Activated B cell treated with CpG ODN at 0.5 μM for 24 hours (primary cell): ENCODE results near the gene NXPH2. TPM values are rescaled to one million over a fixed set of nuclear protein-coding genes. Genes with fewer than 3 reads are reported as not detected.

Experiments
- ATAC-seq: fragments of 200-7000 bp; cut with Tn5 transposase; one replicate; pipeline ENCODE4 v1.10.0; 2021; ENCODE audit warnings: low read depth, mild to moderate bottlenecking, moderate library complexity
- CTCF ChIA-PET: fragments of 350-600 bp; sonication (Branson Sonifier 250); formaldehyde crosslinking; loops from one replicate; lab custom pipeline; 2021; ENCODE audit warnings: antibody characterized with exemption; lab: Charles Lee
- POLR2A ChIA-PET: fragments of 350-600 bp; sonication (Branson Sonifier 250); formaldehyde crosslinking; loops from one replicate; lab custom pipeline; 2021; ENCODE audit warnings: antibody characterized with exemption; lab: Charles Lee
- DNase-seq: peaks from one replicate; pipeline ENCODE4 v3.0.0; 2022
- H3K27ac Mint-ChIP-seq: one replicate; pipeline ENCODE4 v1.8.0; 2020; ENCODE audit warnings: mixed read lengths
- H3K27me3 Mint-ChIP-seq: one replicate; pipeline ENCODE4 v1.8.0; 2021; ENCODE audit warnings: mixed read lengths
- H3K36me3 Mint-ChIP-seq: one replicate; pipeline ENCODE4 v1.8.0; 2021; ENCODE audit warnings: low read depth, mixed read lengths
- H3K4me1 Mint-ChIP-seq: one replicate; pipeline ENCODE4 v1.8.0; 2021; ENCODE audit warnings: mixed read lengths
- H3K4me3 Mint-ChIP-seq: one replicate; pipeline ENCODE4 v1.8.0; 2020; ENCODE audit warnings: mild to moderate bottlenecking, mixed read lengths
- H3K9me3 Mint-ChIP-seq: one replicate; pipeline ENCODE4 v1.8.0; 2020; ENCODE audit warnings: mixed read lengths
- CTCF ChIP-seq: fragments of 200-600 bp; IDR thresholded peaks from one replicate; pipeline ENCODE4 v1.8.0; 2022; ENCODE audit warnings: antibody characterized with exemption, mild to moderate bottlenecking
- intact Hi-C: fragments of 100-400 bp; cut with micrococcal nuclease; formaldehyde crosslinking; loops from one replicate; pipeline ENCODE4 v1.15.1; 2024
- total RNA-seq: library from RNA; stranded (reverse); gene quantifications from 2 replicates; pipeline ENCODE4 v1.2.3, GENCODE V29; 2022

The NXPH2 gene
- total RNA-seq, 1 donor from 2014 or later: not detected

- Mint-ChIP-seq H3K36me3 (no peaks in the 10 kb centered on the region), H3K27ac (no peak overlapping the region), H3K9me3 (no peaks in the 10 kb centered on the region), H3K4me1 (no peaks in the 10 kb centered on the region), H3K4me3 (no peak overlapping the region), H3K27me3 (no peaks in the 10 kb centered on the region)
- no peak for TF ChIP-seq CTCF
- DNase-seq (no peak), ATAC-seq (no peak)
- ChIA-PET CTCF (no interaction called here), POLR2A (no interaction called here)
- intact Hi-C loops: no loop called here
These were observed 108.6 kb downstream of the NXPH2 start for GRCh38 chr2:138671566-138671965.

GRCh38 chr2:138670734-138671133 is 109.5 kb downstream of the NXPH2 start:
- intact Hi-C loops: no loop called here
- POLR2A ChIA-PET: no interaction called here
- Mint-ChIP-seq H3K27ac (no peak overlapping the region), H3K36me3 (no peaks in the 10 kb centered on the region), H3K4me1 (no peaks in the 10 kb centered on the region), H3K4me3 (no peak overlapping the region), H3K27me3 (no peaks in the 10 kb centered on the region), H3K9me3 (no peaks in the 10 kb centered on the region)
- DNase-seq (no peak), ATAC-seq (no peak)
- no peak for TF ChIP-seq CTCF
- CTCF ChIA-PET: no interaction called here

- POLR2A ChIA-PET: no interaction called here
- no peak overlapping the region for H3K4me3 Mint-ChIP-seq
- H3K9me3 Mint-ChIP-seq: no peaks in the 10 kb centered on the region
- H3K27me3 Mint-ChIP-seq: peaks cover 8% of the 10 kb centered on the region
- H3K36me3 Mint-ChIP-seq: no peaks in the 10 kb centered on the region
- no peak for TF ChIP-seq CTCF
- no peak overlapping the region for H3K27ac Mint-ChIP-seq
- DNase-seq (no peak), ATAC-seq (no peak)
- no peaks in the 10 kb centered on the region for H3K4me1 Mint-ChIP-seq
- intact Hi-C loops: no loop called here
- CTCF ChIA-PET: no interaction called here
These were observed 114.3 kb downstream of the NXPH2 start for GRCh38 chr2:138665937-138666336.

- no peaks in the 10 kb centered on the region for H3K36me3 Mint-ChIP-seq
- ATAC-seq: no peak
- no peaks in the 10 kb centered on the region for H3K9me3 Mint-ChIP-seq
- no peaks in the 10 kb centered on the region for H3K4me1 Mint-ChIP-seq
- ChIA-PET CTCF (no interaction called here), POLR2A (interaction anchor here (0.8 kb wide), 1 partner anchor 304 kb away, joined by 5 read pairs; no protein-coding TSS in a partner anchor)
- no peak overlapping the region for H3K4me3 Mint-ChIP-seq
- H3K27ac Mint-ChIP-seq: no peak overlapping the region
- intact Hi-C loops: no loop called here
- H3K27me3 Mint-ChIP-seq: peaks cover 10% of the 10 kb centered on the region
- no peak for TF ChIP-seq CTCF
- DNase-seq: no peak
These were observed 121.8 kb downstream of the NXPH2 start for GRCh38 chr2:138658187-138658894.

GRCh38 chr2:138654146-138654545 is 126.0 kb downstream of the NXPH2 start:
- ChIA-PET POLR2A (no interaction called here), CTCF (no interaction called here)
- Mint-ChIP-seq H3K36me3 (no peaks in the 10 kb centered on the region), H3K4me3 (no peak overlapping the region), H3K27ac (no peak overlapping the region), H3K4me1 (no peaks in the 10 kb centered on the region), H3K9me3 (no peaks in the 10 kb centered on the region), H3K27me3 (peaks cover 7% of the 10 kb centered on the region)
- TF ChIP-seq CTCF: no peak
- DNase-seq: no peak
- intact Hi-C loops: no loop called here
- no peak for ATAC-seq
